ENCODE data around the gene MMD.
"Not testable (repeated sequence)": the region's sequence is repeated elsewhere in the genome, so short reads cannot be mapped to it uniquely, and the experiment has no call there.

The MMD gene, protein sequence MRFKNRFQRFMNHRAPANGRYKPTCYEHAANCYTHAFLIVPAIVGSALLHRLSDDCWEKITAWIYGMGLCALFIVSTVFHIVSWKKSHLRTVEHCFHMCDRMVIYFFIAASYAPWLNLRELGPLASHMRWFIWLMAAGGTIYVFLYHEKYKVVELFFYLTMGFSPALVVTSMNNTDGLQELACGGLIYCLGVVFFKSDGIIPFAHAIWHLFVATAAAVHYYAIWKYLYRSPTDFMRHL

DNA sequence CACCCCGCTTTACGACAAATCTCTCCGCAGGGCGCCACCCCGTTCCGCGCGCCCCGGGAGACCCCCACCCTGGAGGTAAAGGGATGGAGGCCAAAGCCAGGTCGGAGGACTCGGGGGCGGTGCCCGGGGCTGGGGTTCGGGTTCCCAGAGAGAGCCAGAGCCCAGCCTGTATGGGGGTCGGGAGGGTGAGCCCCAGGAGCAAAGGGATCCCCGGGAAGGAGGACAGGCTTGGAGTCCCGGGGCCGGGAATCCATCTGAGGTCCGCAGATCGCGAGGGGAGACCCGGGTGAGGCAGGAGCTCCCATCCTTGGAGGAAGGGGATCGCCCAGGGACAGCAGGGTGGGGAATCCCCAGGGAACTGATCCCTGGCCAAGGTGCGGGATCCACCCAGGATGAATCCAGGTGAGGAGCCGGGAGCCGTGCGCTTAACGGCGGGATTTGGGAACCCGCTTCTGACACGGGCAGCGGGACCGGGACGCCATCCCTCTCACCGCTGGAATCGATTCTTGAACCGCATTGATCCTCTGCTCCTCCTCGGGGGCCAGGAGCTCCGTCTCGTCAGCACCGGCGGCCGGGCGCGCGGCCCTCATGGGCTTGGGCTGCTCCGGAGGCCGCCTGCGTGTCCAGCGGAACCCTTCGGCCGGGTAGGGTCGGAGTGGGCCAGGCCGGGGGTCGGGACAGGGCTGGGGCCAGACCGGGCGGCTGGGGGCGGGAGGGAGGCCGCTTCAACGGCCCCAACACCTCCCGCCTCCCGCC is at the start of gene MMD:
TSS of gene MMD (minus strand) at position 657 of the 756 bp plus-strand sequence. CDS start at position 517, 140 bp downstream.
- no peak for TF ChIP-seq CTCF (IDR thresholded peaks at IDR 0.05)
- Histone ChIP-seq H3K4me3 (ENCODE audit: low read depth, low read length) (peak within 1 kb of the TSS; percentile 96), H3K79me2 (peaks cover 4% of the 10 kb centered on the region), H3K9me3 (ENCODE audit: control insufficient read depth, low read length) (no peaks in the 10 kb centered on the region), H3K27ac (peak within 1 kb of the TSS; percentile 85), H3K4me2 (ENCODE audit: low read length) (peak within 1 kb of the TSS; percentile 93), H3K9ac (peak within 1 kb of the TSS; percentile 69), H3K4me1 (peaks cover 23% of the 10 kb centered on the region), H3K27me3 (ENCODE audit: control insufficient read depth, insufficient read depth, low read length) (no peaks in the 10 kb centered on the region), H3K36me3 (ENCODE audit: control insufficient read depth, insufficient read depth, low read length) (no peaks in the 10 kb centered on the region), H2AFZ (peak within 1 kb of the TSS; percentile 98)

GRCh38 chr17:55466671-55467070 is 45.0 kb upstream of the MMD start:
- peak overlapping the region; percentile 23 for H2AFZ ChIP-seq
- TF ChIP-seq CTCF (IDR thresholded peaks at IDR 0.05): no peak
- H3K4me1 ChIP-seq: peaks cover 23% of the 10 kb centered on the region
- H3K27ac ChIP-seq: no peak overlapping the region
- no peak overlapping the region for H3K9ac ChIP-seq
- H3K4me2 ChIP-seq (ENCODE audit: low read length): peak overlapping the region; percentile 14
- no peaks in the 10 kb centered on the region for H3K9me3 ChIP-seq (ENCODE audit: control insufficient read depth, low read length)
- no peaks in the 10 kb centered on the region for H3K36me3 ChIP-seq (ENCODE audit: control insufficient read depth, insufficient read depth, low read length)
- H3K79me2 ChIP-seq: no peaks in the 10 kb centered on the region
- no peaks in the 10 kb centered on the region for H3K27me3 ChIP-seq (ENCODE audit: control insufficient read depth, insufficient read depth, low read length)
- H3K4me3 ChIP-seq (ENCODE audit: low read depth, low read length): no peak overlapping the region

- not testable (repeated sequence) for H3K79me2 ChIP-seq; H3K9ac ChIP-seq; H3K27me3 ChIP-seq (ENCODE audit: control insufficient read depth, insufficient read depth, low read length); H3K36me3 ChIP-seq (ENCODE audit: control insufficient read depth, insufficient read depth, low read length); H3K4me3 ChIP-seq (ENCODE audit: low read depth, low read length); H3K4me2 ChIP-seq (ENCODE audit: low read length); H3K9me3 ChIP-seq (ENCODE audit: control insufficient read depth, low read length)
- H3K4me1 ChIP-seq: peaks cover 23% of the 10 kb centered on the region
- H3K27ac ChIP-seq: peak overlapping the region; percentile 54
- peak overlapping the region; percentile 13 for H2AFZ ChIP-seq
Measured at GRCh38 chr17:55465771-55466170, 44.1 kb upstream of the MMD start.

GRCh38 chr17:55463600-55463999 is 42.0 kb upstream of the MMD start:
- no peaks in the 10 kb centered on the region for H3K9me3 ChIP-seq (ENCODE audit: control insufficient read depth, low read length)

More at GRCh38 chr17:55463600-55463999, 42.0 kb upstream of the MMD start:
- no peak overlapping the region for H3K27ac ChIP-seq
- no peak overlapping the region for H3K4me3 ChIP-seq (ENCODE audit: low read depth, low read length)
- no peak overlapping the region for H2AFZ ChIP-seq
- H3K4me1 ChIP-seq: peaks cover 23% of the 10 kb centered on the region
- H3K27me3 ChIP-seq (ENCODE audit: control insufficient read depth, insufficient read depth, low read length): no peaks in the 10 kb centered on the region
- no peak overlapping the region for H3K4me2 ChIP-seq (ENCODE audit: low read length)
- H3K36me3 ChIP-seq (ENCODE audit: control insufficient read depth, insufficient read depth, low read length): no peaks in the 10 kb centered on the region
- TF ChIP-seq CTCF (IDR thresholded peaks at IDR 0.05): no peak
- no peaks in the 10 kb centered on the region for H3K79me2 ChIP-seq
- H3K9ac ChIP-seq: no peak overlapping the region
